RWPE1 (cell line): ENCODE results near the gene PKHD1.

ENCODE experiments used
- CTCF ChIA-PET: fragments of 350-600 bp; sonication (Branson Sonifier 250); formaldehyde crosslinking; extraction: SDS; loops from one replicate; lab custom pipeline; 2021; lab: Yijun Ruan, JAX
- POLR2A ChIA-PET: fragments of 400-600 bp; formaldehyde crosslinking; extraction: SDS; loops from one replicate; lab custom pipeline; 2020; ENCODE audit warnings: antibody characterized with exemption; ENCODE audit not compliant: low non-redundant PET; lab: Yijun Ruan, JAX
- DNase-seq: peaks from one replicate; pipeline ENCODE4 v3.0.0; 2012; ENCODE audit warnings: low spot score
- H3K27ac ChIP-seq: fragments of 450-650 bp; 2 replicates; pipeline ENCODE4 v1.5.1; 2017
- CTCF ChIP-seq: fragments of 450-650 bp; conservative IDR thresholded peaks from 2 replicates; pipeline ENCODE4 v1.5.1; 2017; ENCODE audit warnings: low read depth, mild to moderate bottlenecking

The PKHD1 gene

GRCh38 chr6:52087498-52087999 lies at the start of gene PKHD1:
TSS of gene PKHD1 (minus strand) at chr6:52087613. CDS start at chr6:52084933, 2,680 bp downstream.
- ChIA-PET POLR2A (no interaction called here), CTCF (interaction anchor here (0.6 kb wide), 1 partner anchor 49 kb away, joined by 3 read pairs; no protein-coding TSS in a partner anchor)
- peak; percentile 12 for DNase-seq
- H3K27ac ChIP-seq, result no peak within 1 kb of the TSS
- no peak for TF ChIP-seq CTCF

DNA sequence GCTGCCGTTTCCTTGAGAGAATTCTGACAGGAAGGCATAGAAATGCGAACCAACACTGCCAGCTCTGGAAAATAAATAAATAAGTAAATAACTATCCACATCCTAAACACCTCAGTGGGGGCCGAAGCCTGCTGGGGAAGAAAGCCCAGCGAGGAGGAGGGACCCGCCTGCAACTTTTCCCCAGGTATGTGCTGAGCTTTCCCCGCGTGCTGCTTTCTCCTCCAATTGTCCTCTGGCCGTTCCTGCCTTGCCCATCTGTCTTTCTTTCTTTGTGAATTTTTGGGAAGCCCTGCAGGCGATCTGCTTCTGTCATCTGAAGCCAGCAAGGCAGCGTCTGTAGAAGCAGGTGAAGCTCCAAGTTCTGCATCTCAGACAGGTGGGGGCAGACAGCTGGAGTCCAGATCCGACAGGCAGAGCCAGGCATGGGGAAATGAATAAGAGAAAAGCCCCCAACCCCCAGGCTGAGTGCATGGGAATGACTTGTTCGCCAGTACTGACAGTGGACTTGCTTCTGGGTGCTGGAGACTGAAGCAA lies 49.6 kb upstream of the PKHD1 start:
- DNase-seq, result no peak
- no peak for TF ChIP-seq CTCF
- CTCF ChIA-PET, result no interaction called here
- POLR2A ChIA-PET, result no interaction called here
- H3K27ac ChIP-seq, result no peak overlapping the region

- DNase-seq, result no peak
- H3K27ac ChIP-seq, result no peak overlapping the region
- POLR2A ChIA-PET, result no interaction called here
- no peak for TF ChIP-seq CTCF
- CTCF ChIA-PET, result interaction anchor here (0.7 kb wide), 1 partner anchor 49 kb away, joined by 3 read pairs; the partner anchor contains the start of gene PKHD1
Measured at GRCh38 chr6:52136055-52136454, 48.6 kb upstream of the PKHD1 start.

- H3K27ac ChIP-seq, result no peak overlapping the region
- POLR2A ChIA-PET, result no interaction called here
- no peak for TF ChIP-seq CTCF
- CTCF ChIA-PET, result no interaction called here
- DNase-seq, result no peak
Measured at GRCh38 chr6:52135217-52135616, 47.8 kb upstream of the PKHD1 start.

- DNase-seq, result no peak
- no peak overlapping the region for H3K27ac ChIP-seq
- no peak for TF ChIP-seq CTCF
- ChIA-PET CTCF (no interaction called here), POLR2A (no interaction called here)
Measured at GRCh38 chr6:52134011-52134410, 46.6 kb upstream of the PKHD1 start.

GRCh38 chr6:52133324-52133723 lies 45.9 kb upstream of the PKHD1 start:
- ChIA-PET POLR2A (no interaction called here), CTCF (no interaction called here)
- H3K27ac ChIP-seq, result no peak overlapping the region
- no peak for TF ChIP-seq CTCF
- no peak for DNase-seq
